Ammon's horn (tissue), 1 donor: ENCODE measurements around the gene PREB.
"Not testable (repeated sequence)": the region's sequence is repeated elsewhere in the genome, so short reads cannot be mapped to it uniquely, and the experiment has no call there.

Experiments
- DNase-seq: peaks from one replicate; pipeline ENCODE4 v3.0.0-alpha.2; 2016; ENCODE audit warnings: low spot score

The PREB gene

GRCh38 chr2:27133905-27134780 lies at the start of gene PREB:
Gene PREB (minus strand): TSS chr2:27134636. CDS start chr2:27134421, 215 bp downstream.
- DNase-seq: no peak

- no peak for DNase-seq
Observed at GRCh38 chr2:27184115-27184514, 49.7 kb upstream of the PREB start.

GRCh38 chr2:27182346-27182745 lies 47.9 kb upstream of the PREB start:
- no peak for DNase-seq

GRCh38 chr2:27179344-27180000 lies 45.0 kb upstream of the PREB start:
- DNase-seq: no peak

- no peak for DNase-seq
Observed at GRCh38 chr2:27178469-27178868, 44.0 kb upstream of the PREB start.

GRCh38 chr2:27177441-27178351 lies 43.3 kb upstream of the PREB start:
- DNase-seq: no peak

GRCh38 chr2:27175781-27176180 lies 41.3 kb upstream of the PREB start:
- not testable (repeated sequence) for DNase-seq

- no peak for DNase-seq
Observed at GRCh38 chr2:27175330-27175729, 40.9 kb upstream of the PREB start.

GRCh38 chr2:27174638-27175037 lies 40.2 kb upstream of the PREB start:
- no peak for DNase-seq

- no peak for DNase-seq
Observed at GRCh38 chr2:27171351-27171848, 37.0 kb upstream of the PREB start.

GRCh38 chr2:27170581-27171337 lies 36.3 kb upstream of the PREB start:
- DNase-seq: no peak

GRCh38 chr2:27164960-27165763 lies 30.7 kb upstream of the PREB start:
- no peak for DNase-seq

GRCh38 chr2:27162151-27163121 lies 28.0 kb upstream of the PREB start:
- no peak for DNase-seq

GRCh38 chr2:27160191-27160590 lies 25.8 kb upstream of the PREB start:
- no peak for DNase-seq

GRCh38 chr2:27159271-27159670 lies 24.8 kb upstream of the PREB start:
- DNase-seq: no peak

- no peak for DNase-seq
Observed at GRCh38 chr2:27158468-27158867, 24.0 kb upstream of the PREB start.

- DNase-seq: no peak
Observed at GRCh38 chr2:27155069-27155520, 20.7 kb upstream of the PREB start.

GRCh38 chr2:27154488-27154887 lies 20.1 kb upstream of the PREB start:
- DNase-seq: no peak

- DNase-seq: no peak
Observed at GRCh38 chr2:27152796-27153464, 18.5 kb upstream of the PREB start.
